HepG2 (cell line): ENCODE data around the gene FBXO10. TPM values are rescaled to one million over a fixed set of nuclear protein-coding genes. Genes with fewer than 3 reads are reported as not detected.

Source experiments
- ATAC-seq: fragments of 200-7000 bp; cut with Tn5 transposase; 3 replicates; pipeline ENCODE4 v1.9.1; 2020; ENCODE audit warnings: mild to moderate bottlenecking, moderate library complexity
- BruUV-seq: library from RNA; stranded (reverse); fragments of 400-500 nt; replicated peaks from 2 replicates; lab custom pipeline; 2021; lab: Mats Ljungman, UMichigan
- CTCF ChIA-PET: fragments of 300-600 bp; formaldehyde crosslinking; extraction: SDS; loops from one replicate; lab custom pipeline; 2021; ENCODE audit warnings: low total read pairs, inconsistent platforms, low intra/inter-chr PET ratio; lab: Yijun Ruan, JAX
- POLR2A ChIA-PET: fragments of 350-600 bp; sonication (Branson Sonifier 250); formaldehyde crosslinking; loops from one replicate; lab custom pipeline; 2020; ENCODE audit warnings: antibody characterized with exemption, inconsistent platforms; lab: Yijun Ruan, JAX
- DNase-seq: peaks from one replicate; pipeline ENCODE4 v3.0.0-alpha.2; 2015; ENCODE audit warnings: low spot score
- FAIRE-seq: peaks from 3 replicates; lab custom pipeline; 2011; peaks lifted over from hg19 to GRCh38; lab: Jason Lieb, UNC
- H2AFZ ChIP-seq: one replicate; pipeline ENCODE4 v1.6.1; 2011; ENCODE audit warnings: low read length, inconsistent platforms
- H3K27ac ChIP-seq: fragments of 300-600 bp; 3 replicates; pipeline ENCODE4 v1.8.0; 2011; ENCODE audit warnings: mixed run types, mild to moderate bottlenecking, mixed read lengths, low read length, inconsistent platforms; ENCODE audit not compliant: insufficient read depth; ENCODE audit errors: extremely low read length
- H3K27me3 ChIP-seq, 2 experiments: fragments of 200-600 bp in 1 of 2; 2 replicates in 1 of 2; 3 replicates in 1 of 2; pipeline versions ENCODE4 v1.6.0 to v1.8.0; 2011; ENCODE audit warnings: low read length in 2 of 2, mild to moderate bottlenecking in 2 of 2, moderate library complexity in 2 of 2, inconsistent platforms in 1 of 2; ENCODE audit not compliant: insufficient read depth in 2 of 2, control insufficient read depth in 1 of 2
- H3K36me3 ChIP-seq, 2 experiments: fragments of 200-600 bp in 1 of 2; replicated peaks in 1 of 2; 2 replicates in 1 of 2; 3 replicates in 1 of 2; pipeline versions ENCODE4 v1.5.1 to v1.8.0; 2011; ENCODE audit warnings: low read length in 2 of 2, inconsistent platforms in 1 of 2; ENCODE audit not compliant: insufficient read depth in 2 of 2, control insufficient read depth in 1 of 2
- H3K4me1 ChIP-seq: 2 replicates; pipeline ENCODE4 v1.5.1; 2012; ENCODE audit warnings: low read length, inconsistent platforms; ENCODE audit not compliant: insufficient read depth
- H3K4me2 ChIP-seq: 2 replicates; pipeline ENCODE4 v1.6.0; 2011; ENCODE audit warnings: low read depth, low read length, inconsistent platforms
- H3K4me3 ChIP-seq, 3 experiments: fragments of 200-600 bp in 1 of 3; sonication (generic), shearing (Covaris generic) in 1 of 3; replicated peaks in 1 of 3; 2 replicates each; pipeline ENCODE4 v1.5.1; 2011 to 2016; ENCODE audit warnings: low read length in 3 of 3, inconsistent platforms in 2 of 3, low read depth in 2 of 3, mild to moderate bottlenecking in 2 of 3, control low read depth in 1 of 3, mixed read lengths in 1 of 3; ENCODE audit not compliant: insufficient read depth in 1 of 3
- H3K79me2 ChIP-seq: one replicate; pipeline ENCODE4 v1.6.1; 2011; ENCODE audit warnings: low read length, inconsistent platforms; ENCODE audit not compliant: insufficient read depth
- H3K9ac ChIP-seq: 2 replicates; pipeline ENCODE4 v1.6.0; 2011; ENCODE audit warnings: mild to moderate bottlenecking, low read depth, low read length, inconsistent platforms; ENCODE audit not compliant: insufficient read depth
- H3K9me3 ChIP-seq: 2 replicates; pipeline ENCODE4 v1.5.1; 2012; ENCODE audit warnings: mild to moderate bottlenecking, low read length
- H4K20me1 ChIP-seq: 2 replicates; pipeline ENCODE4 v1.6.0; 2011; ENCODE audit warnings: inconsistent platforms, mild to moderate bottlenecking, low read length, moderate library complexity; ENCODE audit not compliant: insufficient read depth
- ARHGAP35 ChIP-seq: sonication (generic); formaldehyde crosslinking; IDR thresholded peaks from 2 replicates; pipeline ENCODE4 v1.9.0; 2022; ENCODE audit warnings: mild to moderate bottlenecking, inconsistent platforms, moderate library complexity, missing genetic modification reagents, borderline replicate concordance
- ERF ChIP-seq: IDR thresholded peaks from 2 replicates; pipeline ENCODE4 v1.6.1; 2018; ENCODE audit warnings: missing biosample characterization, missing genetic modification reagents
- KDM2A ChIP-seq: sonication (generic); formaldehyde crosslinking; IDR thresholded peaks from 2 replicates; pipeline ENCODE4 v1.4.0; 2020; ENCODE audit warnings: low read depth, missing genetic modification reagents, borderline replicate concordance
- MXI1 ChIP-seq: IDR thresholded peaks from 3 replicates; pipeline ENCODE4 v1.6.1; 2012; ENCODE audit warnings: low read depth, low read length, inconsistent platforms, borderline replicate concordance
- MZF1 ChIP-seq: sonication (generic); formaldehyde crosslinking; IDR thresholded peaks from 2 replicates; pipeline ENCODE4 v1.8.1; 2023; ENCODE audit warnings: mild to moderate bottlenecking, missing genetic modification reagents, borderline replicate concordance
- PHB2 ChIP-seq: fragments of 450-650 bp; IDR thresholded peaks from 2 replicates; pipeline ENCODE4 v1.6.1; 2018; ENCODE audit not compliant: partially characterized antibody
- POGZ ChIP-seq: sonication (generic); formaldehyde crosslinking; IDR thresholded peaks from 2 replicates; pipeline ENCODE4 v1.4.0; 2020; ENCODE audit warnings: mild to moderate bottlenecking, missing genetic modification reagents
- YEATS2 ChIP-seq: sonication (generic); formaldehyde crosslinking; IDR thresholded peaks from 2 replicates; pipeline ENCODE4 v1.4.0; 2020; ENCODE audit warnings: missing genetic modification reagents, borderline replicate concordance
- ZNF510 ChIP-seq: sonication (generic); formaldehyde crosslinking; IDR thresholded peaks from 2 replicates; pipeline ENCODE4 v1.4.0; 2020; ENCODE audit warnings: low read depth, mild to moderate bottlenecking, missing genetic modification reagents
- WGBS: methylation state at CpG from one replicate; pipeline ENCODE4 v1.1.6; 2017; ENCODE audit warnings: low lambda C conversion rate; 5-methylcytosine and 5-hydroxymethylcytosine counted together
- in situ Hi-C: cut with HindIII; loops from 2 replicates; pipeline ENCODE4 v1.10.0; 2017; ENCODE audit warnings: low pct_unique_long_range_greater_than_20kb; ENCODE audit not compliant: extremely low pct_ligation_motif_present
- intact Hi-C: fragments of 100-400 bp; cut with micrococcal nuclease; formaldehyde crosslinking; loops from one replicate; pipeline ENCODE4 v1.10.0; 2022; ENCODE audit not compliant: unreplicated experiment
- polyA plus RNA-seq, 8 experiments: library from polyadenylated mRNA; depleted of rRNA in 3 of 8; stranded (reverse) in 7 of 8; unstranded in 1 of 8; fragments of >200 nt; fragmentation: Illumina TruSeq in 4 of 8; extraction: Trizol in 4 of 8; gene quantifications; 2 replicates each; pipeline versions ENCODE4 v1.2.1 to v1.2.3, GENCODE V29; 2011 to 2016; ENCODE audit warnings: low read depth in 4 of 8, missing spikeins in 1 of 8, mixed read lengths in 1 of 8; ENCODE audit not compliant: insufficient read depth in 1 of 8
- total RNA-seq, 5 experiments: library from RNA; depleted of rRNA; stranded (reverse); fragments of >200 nt; fragmentation: Illumina TruSeq; extraction: Trizol; gene quantifications; 2 replicates each; pipeline ENCODE4 v1.2.3, GENCODE V29; 2016; ENCODE audit warnings: low read depth in 1 of 5

FBXO10 gene
- total and polyA plus RNA-seq, 2 of the 13 experiments (the other 11 are each of a cell fraction or from before 2014, with no cell fraction given): 3.1 to 5.1 TPM

- 84% methylated on average over 6 of the region's 7 CpGs for WGBS
- H3K4me3 ChIP-seq: no peak overlapping the region
- TF ChIP-seq ERF (no peak), KDM2A (CRISPR knock-in tag) (no peak), ZNF510 (CRISPR knock-in tag) (no peak), PHB2 (no peak), MZF1 (CRISPR knock-in tag) (no peak), YEATS2 (CRISPR knock-in tag) (no peak), ARHGAP35 (CRISPR knock-in tag) (no peak), MXI1 (no peak), POGZ (no peak)
- TF ChIP-seq, all 625 proteins: peak for 0
- DNase-seq (no peak), ATAC-seq (no peak), FAIRE-seq (no peak)
- Histone ChIP-seq H3K4me2 (no peak overlapping the region), H4K20me1 (no peaks in the 10 kb centered on the region), H3K9ac (no peak overlapping the region), H3K9me3 (peaks cover 11% of the 10 kb centered on the region), H2AFZ (no peak overlapping the region), H3K27ac (no peak overlapping the region), H3K36me3 (peaks cover 0 to 6% of the 10 kb centered on the region in 2 experiments; a peak in 1 of 5 replicates), H3K4me1 (no peaks in the 10 kb centered on the region), H3K79me2 (no peaks in the 10 kb centered on the region), H3K27me3 (no peaks in the 10 kb centered on the region)
- ChIA-PET POLR2A (no interaction called here), CTCF (no interaction called here)
- in situ Hi-C loops: no loop called here
- BruUV-seq: no TSS peak
- intact Hi-C loops: no loop called here
Observed at GRCh38 chr9:37565661-37566618, 10.2 kb downstream of the FBXO10 start.
